SK-N-SH treated with all-trans-retinoic acid at 6 μM for 48 hours (cell line): ENCODE measurements around the gene PRKRIP1.

Experiments used
- ATAC-seq: fragments of 200-7000 bp; cut with Tn5 transposase; 3 replicates; pipeline ENCODE4 v1.9.1; 2020; ENCODE audit warnings: mild to moderate bottlenecking, moderate library complexity
- CREB5 ChIP-seq: fragments of 250-450 bp; sonication (Bioruptor Pico); IDR thresholded peaks from 2 replicates; pipeline ENCODE4 v1.5.1; 2020; ENCODE audit warnings: low read depth, mild to moderate bottlenecking, moderate library complexity
- CSRNP3 ChIP-seq: fragments of 250-450 bp; sonication (Bioruptor Pico); IDR thresholded peaks from 2 replicates; pipeline ENCODE4 v1.5.1; 2021; ENCODE audit warnings: mild to moderate bottlenecking, moderate library complexity
- ESRRG ChIP-seq: fragments of 250-450 bp; sonication (Bioruptor Pico); IDR thresholded peaks from 2 replicates; pipeline ENCODE4 v1.6.1; 2021; ENCODE audit warnings: mild to moderate bottlenecking
- GLIS3 ChIP-seq: fragments of 250-450 bp; sonication (Bioruptor Pico); IDR thresholded peaks from 2 replicates; pipeline ENCODE4 v1.5.0; 2020; ENCODE audit warnings: mild to moderate bottlenecking, moderate library complexity
- OSR1 ChIP-seq: fragments of 250-450 bp; sonication (Bioruptor Pico); IDR thresholded peaks from 2 replicates; pipeline ENCODE4 v1.8.0; 2022; ENCODE audit warnings: moderate library complexity, mild to moderate bottlenecking, inconsistent platforms
- PATZ1 ChIP-seq: fragments of 250-450 bp; sonication (Bioruptor Pico); IDR thresholded peaks from 2 replicates; pipeline ENCODE4 v1.8.0; 2020; ENCODE audit warnings: mild to moderate bottlenecking, moderate library complexity, borderline replicate concordance
- POU6F1 ChIP-seq: fragments of 250-450 bp; sonication (Bioruptor Pico); IDR thresholded peaks from 2 replicates; pipeline ENCODE4 v1.8.0; 2021; ENCODE audit warnings: low read depth, mild to moderate bottlenecking, moderate library complexity, borderline replicate concordance
- PPARA ChIP-seq: fragments of 250-450 bp; sonication (Bioruptor Pico); IDR thresholded peaks from 2 replicates; pipeline ENCODE4 v1.5.0; 2020; ENCODE audit warnings: mild to moderate bottlenecking, borderline replicate concordance
- SNAI2 ChIP-seq: fragments of 250-450 bp; sonication (Bioruptor Pico); IDR thresholded peaks from 2 replicates; pipeline ENCODE4 v1.5.0; 2020; ENCODE audit warnings: mild to moderate bottlenecking, moderate library complexity
- TCF4 ChIP-seq: fragments of 250-450 bp; sonication (Bioruptor Pico); IDR thresholded peaks from 2 replicates; pipeline ENCODE4 v1.8.0; 2021; ENCODE audit warnings: mild to moderate bottlenecking, moderate library complexity, borderline replicate concordance
- TSHZ2 ChIP-seq: fragments of 250-450 bp; sonication (Bioruptor Pico); IDR thresholded peaks from 2 replicates; pipeline ENCODE4 v1.5.0; 2020; ENCODE audit warnings: mild to moderate bottlenecking, moderate library complexity
- ZC3H10 ChIP-seq: fragments of 250-450 bp; sonication (Bioruptor Pico); IDR thresholded peaks from 2 replicates; pipeline ENCODE4 v1.5.1; 2021; ENCODE audit warnings: mild to moderate bottlenecking, moderate library complexity
- ZFP3 ChIP-seq: fragments of 250-450 bp; sonication (Bioruptor Pico); IDR thresholded peaks from 2 replicates; pipeline ENCODE4 v1.5.0; 2020; ENCODE audit warnings: mild to moderate bottlenecking, moderate library complexity
- ZNF565 ChIP-seq: fragments of 450-650 bp; formaldehyde crosslinking; conservative IDR thresholded peaks from 2 replicates; pipeline ENCODE4 v1.5.0; 2020; ENCODE audit warnings: low read depth, mild to moderate bottlenecking, moderate library complexity
- ZNF70 ChIP-seq: fragments of 450-650 bp; formaldehyde crosslinking; IDR thresholded peaks from 2 replicates; pipeline ENCODE4 v1.5.0; 2020; ENCODE audit warnings: mild to moderate bottlenecking, moderate library complexity
- ZNF8 ChIP-seq: fragments of 450-650 bp; formaldehyde crosslinking; IDR thresholded peaks from 2 replicates; pipeline ENCODE4 v1.5.0; 2020; ENCODE audit warnings: mild to moderate bottlenecking, moderate library complexity

Gene PRKRIP1

GRCh38 chr7:102469972-102470825, 74.0 kb downstream of the PRKRIP1 start:
- no peak for TF ChIP-seq PATZ1 (CRISPR knock-in tag)
- TF ChIP-seq ZNF8 (CRISPR knock-in tag), result no peak
- TF ChIP-seq CSRNP3 (CRISPR knock-in tag), result no peak
- TF ChIP-seq ESRRG (CRISPR knock-in tag), result no peak
- TF ChIP-seq ZNF565 (CRISPR knock-in tag), result no peak
- no peak for TF ChIP-seq SNAI2 (CRISPR knock-in tag)
- TF ChIP-seq CREB5, result no peak
- TF ChIP-seq TCF4 (CRISPR knock-in tag), result no peak
- ATAC-seq, result no peak

- ATAC-seq, result no peak
- no peak for TF ChIP-seq POU6F1 (CRISPR knock-in tag)
- TF ChIP-seq SNAI2 (CRISPR knock-in tag), result no peak
- no peak for TF ChIP-seq CSRNP3 (CRISPR knock-in tag)
- TF ChIP-seq ZC3H10 (CRISPR knock-in tag), result no peak
- no peak for TF ChIP-seq TSHZ2 (CRISPR knock-in tag)
- no peak for TF ChIP-seq ZFP3
- TF ChIP-seq ESRRG (CRISPR knock-in tag), result no peak
- TF ChIP-seq PPARA (CRISPR knock-in tag), result no peak
- no peak for TF ChIP-seq ZNF70 (CRISPR knock-in tag)
These were observed 75.6 kb downstream of the PRKRIP1 start for GRCh38 chr7:102471791-102472125.

GRCh38 chr7:102472126-102473041, 76.2 kb downstream of the PRKRIP1 start:
- no peak for TF ChIP-seq OSR1
- TF ChIP-seq ZC3H10 (CRISPR knock-in tag), result no peak
- TF ChIP-seq CREB5, result no peak
- TF ChIP-seq ZFP3, result no peak
- TF ChIP-seq POU6F1 (CRISPR knock-in tag), result no peak
- TF ChIP-seq TSHZ2 (CRISPR knock-in tag), result no peak
- no peak for TF ChIP-seq SNAI2 (CRISPR knock-in tag)
- no peak for TF ChIP-seq ESRRG (CRISPR knock-in tag)
- no peak for TF ChIP-seq GLIS3
- ATAC-seq, result no peak
